ENCODE measurements around the gene CNTNAP2.

CNTNAP2 gene

DNA sequence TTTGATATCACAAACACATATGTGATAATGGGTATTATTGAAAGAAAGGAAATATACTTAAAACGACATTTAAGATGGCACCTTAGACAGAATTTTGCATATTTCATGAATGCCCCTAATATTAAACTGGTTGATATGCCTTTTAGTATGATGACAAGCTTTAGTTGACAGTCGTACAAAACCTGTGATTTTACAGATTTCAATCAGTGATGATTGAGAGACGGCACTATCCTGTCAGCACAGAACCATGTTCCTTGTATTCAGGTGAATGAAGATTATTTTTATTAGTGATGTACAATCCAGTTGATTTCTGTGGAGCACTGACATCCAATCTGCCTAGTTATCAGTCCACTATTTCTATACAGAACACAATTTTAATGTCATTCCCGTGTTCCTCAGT, 333.0 kb downstream of the CNTNAP2 start:
- no peak for DNase-seq

DNA sequence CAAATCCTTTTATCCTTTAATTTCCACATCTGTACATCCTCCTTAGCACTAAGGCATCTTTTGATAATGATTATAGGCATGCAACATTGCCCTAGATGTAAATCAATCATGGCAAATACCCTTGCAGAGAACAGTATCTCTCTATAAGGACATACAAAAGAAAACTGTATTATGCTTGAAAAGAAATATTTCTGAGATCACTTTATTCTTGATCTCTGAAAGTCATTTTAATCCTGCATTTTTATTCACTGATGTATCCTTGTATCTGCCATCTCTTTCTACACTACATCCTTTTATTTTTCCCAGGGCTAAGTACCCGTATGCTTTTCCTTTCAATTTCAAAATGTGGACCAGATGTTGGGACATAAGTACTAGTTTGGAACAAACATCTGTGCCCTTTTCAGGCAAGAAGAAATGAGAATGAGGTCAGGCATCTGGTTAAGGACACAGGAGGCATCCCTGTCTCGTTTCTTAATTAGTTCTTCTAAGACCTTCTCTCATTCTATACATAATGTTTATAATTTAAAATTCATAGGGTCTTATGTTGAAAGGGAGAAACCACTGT, 338.6 kb downstream of the CNTNAP2 start:
- no peak for DNase-seq

DNA sequence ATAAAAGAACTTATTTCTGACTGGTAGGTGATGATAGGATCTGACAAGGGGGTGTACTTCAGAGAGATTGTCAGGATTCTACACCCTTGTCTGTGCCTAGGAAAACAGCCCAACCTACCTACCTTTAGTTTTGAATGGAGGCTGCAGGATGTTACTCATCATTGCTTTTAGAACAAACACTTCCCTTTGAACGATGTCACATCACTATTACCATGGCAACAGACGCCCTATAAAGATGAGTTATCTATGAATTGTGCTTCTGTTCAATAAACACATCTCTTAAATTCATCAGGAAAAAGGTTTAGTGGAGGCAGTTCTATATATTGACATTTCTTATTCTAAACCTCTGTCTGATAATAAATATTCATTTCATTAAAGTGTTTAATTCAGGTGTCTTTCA, 362.4 kb downstream of the CNTNAP2 start:
- DNase-seq, result no peak

DNA sequence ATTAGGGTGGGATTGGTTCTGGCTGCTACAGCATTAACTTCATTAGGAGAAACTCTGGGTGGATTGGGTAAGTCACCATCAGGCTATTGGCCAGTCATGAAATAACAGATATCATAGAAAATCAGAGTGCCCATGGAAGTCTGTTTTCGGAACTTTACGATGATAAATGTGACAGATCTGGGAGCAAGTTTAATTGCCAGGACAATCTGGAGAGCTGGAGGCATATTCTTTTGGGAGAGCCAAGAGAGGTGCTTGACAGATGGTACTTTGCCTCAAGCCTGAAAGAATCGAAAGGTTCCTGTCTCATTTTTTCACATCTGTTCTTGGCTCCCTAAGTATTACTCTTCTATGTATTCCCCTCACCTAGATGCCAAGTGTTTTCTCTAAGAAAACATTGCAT, 369.9 kb downstream of the CNTNAP2 start:
- DNase-seq, result no peak

DNA sequence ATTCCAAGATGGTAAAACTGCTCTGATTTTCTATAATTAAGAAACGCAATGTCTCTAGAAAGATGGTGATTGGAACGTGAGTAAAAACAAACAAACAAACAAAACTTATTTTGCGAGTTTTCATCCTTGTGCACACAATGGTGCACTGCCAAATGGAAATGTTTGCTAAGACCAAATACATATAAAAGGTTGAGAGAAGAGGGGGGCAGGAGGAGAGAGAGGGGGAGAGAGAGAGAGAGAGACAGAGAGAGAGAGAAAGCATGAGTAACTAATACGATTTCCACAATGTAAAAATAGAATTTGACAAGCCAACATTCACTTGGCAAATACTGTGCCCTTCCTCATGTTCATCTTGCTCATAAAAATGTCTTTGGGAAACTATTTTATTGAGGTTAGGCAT, 375.4 kb downstream of the CNTNAP2 start:
- DNase-seq, result no peak

DNA sequence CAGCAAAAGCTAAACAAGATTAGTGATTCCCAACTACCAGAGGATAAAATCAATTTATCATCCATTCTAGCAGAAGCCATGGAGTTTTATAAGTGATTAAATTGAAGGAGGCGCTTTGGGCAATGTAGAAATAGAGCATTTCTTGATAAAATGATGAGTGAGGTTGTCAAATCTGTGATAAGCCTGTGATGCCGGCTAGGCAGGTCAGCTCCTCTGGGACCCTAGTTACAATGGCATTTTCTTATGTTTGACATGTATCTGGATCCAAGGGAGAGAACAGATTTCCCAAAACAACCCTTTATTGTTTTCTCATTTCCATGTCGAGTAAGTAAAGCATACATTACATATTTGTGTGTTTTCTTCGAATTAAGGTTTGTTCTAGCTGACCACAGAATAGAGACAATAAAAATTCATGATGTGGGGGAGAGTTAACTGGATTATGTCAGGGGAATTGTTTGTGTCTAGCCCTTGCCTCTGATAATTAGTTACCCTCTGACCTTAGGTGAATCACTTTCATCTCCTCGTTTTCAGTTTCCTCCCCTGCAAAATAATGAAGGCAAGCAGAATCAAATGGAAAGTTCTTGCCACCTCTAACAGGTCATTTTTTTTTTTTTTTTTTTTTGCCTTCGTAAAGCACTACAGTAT, 378.5 kb downstream of the CNTNAP2 start:
- no peak for DNase-seq

DNA sequence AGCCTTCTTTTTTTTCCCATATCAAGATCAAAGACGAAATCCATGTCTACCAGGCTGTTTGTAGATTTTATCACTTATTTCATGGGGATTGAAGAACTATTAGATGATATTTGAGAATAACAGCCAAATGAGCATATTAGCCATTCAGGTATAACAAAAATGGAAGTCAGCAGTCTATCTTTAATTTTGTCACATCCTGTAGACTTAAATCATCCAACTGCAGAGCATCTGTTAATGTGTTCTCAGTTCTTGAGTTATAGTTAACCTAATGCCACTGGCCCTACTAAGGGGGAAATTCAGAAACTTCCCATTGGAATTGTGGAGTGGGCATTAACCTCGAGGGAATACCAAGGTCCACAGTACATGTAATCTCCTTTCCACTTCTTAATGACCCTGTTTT, 380.1 kb downstream of the CNTNAP2 start:
- no peak for DNase-seq

DNA sequence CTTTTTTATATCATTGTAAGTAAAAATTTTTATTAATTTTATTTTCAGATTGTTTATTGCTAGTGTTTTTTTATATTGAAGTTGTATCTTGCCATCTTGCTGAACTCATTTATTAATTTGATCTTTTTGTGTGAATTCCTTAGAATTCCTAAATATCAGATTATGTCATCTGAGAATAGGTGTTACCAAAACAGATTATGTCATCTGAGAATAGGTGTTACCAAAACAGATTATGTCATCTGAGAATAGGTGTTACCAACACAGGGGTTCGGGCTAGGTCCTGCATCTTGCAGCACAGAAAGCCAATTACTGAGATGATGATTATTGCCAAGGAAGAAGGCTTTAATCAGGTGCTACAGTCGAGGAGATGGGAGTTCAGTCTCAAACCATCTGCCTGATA, 383.4 kb downstream of the CNTNAP2 start:
- no peak for DNase-seq

DNA sequence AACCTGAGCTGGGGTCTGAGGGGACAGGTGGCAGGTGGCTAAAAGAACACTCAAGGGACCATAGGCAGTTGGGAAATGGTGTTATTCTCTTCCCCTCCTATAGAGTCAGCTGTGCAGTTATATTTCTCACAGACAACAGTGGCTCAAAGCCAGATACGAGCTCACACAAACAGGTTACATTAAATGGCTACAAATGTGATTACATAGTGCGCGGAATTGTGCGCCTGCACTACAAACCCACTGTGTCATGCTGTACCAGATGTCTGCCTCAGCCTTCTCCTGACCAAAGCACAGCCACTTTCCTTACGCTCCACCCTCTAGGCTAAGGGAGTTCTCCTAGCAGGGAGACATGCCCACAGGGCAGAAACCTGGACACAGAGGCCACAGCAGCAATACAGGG, 387.2 kb downstream of the CNTNAP2 start:
- DNase-seq, result no peak

DNA sequence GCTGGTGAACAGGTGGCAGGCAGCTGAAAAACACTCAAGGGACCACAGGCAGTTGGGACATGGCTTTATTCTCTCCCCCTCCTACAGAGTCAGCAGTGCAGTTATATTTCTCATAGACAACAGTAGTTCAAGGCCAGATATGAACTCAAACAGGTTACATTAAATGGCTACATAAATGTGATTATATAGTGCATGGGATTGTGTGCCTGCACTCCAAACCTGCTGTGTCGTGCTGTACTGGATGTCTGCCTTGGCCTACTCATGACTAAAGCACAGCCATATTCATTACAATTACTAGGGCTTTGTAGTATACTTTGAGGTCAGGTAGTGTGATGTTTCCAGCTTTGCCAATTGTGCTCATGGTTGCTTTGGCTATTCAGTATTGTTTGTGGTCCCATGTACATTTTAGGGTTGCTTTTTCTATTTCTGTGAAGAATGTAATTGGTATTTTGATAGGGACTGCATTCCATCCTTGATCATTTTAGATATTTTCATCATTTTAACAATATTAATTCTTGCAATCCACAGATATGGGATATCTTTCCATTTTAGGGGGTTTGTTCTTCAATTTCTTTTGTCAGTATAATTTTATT, 393.6 kb downstream of the CNTNAP2 start:
- DNase-seq, result no peak

DNA sequence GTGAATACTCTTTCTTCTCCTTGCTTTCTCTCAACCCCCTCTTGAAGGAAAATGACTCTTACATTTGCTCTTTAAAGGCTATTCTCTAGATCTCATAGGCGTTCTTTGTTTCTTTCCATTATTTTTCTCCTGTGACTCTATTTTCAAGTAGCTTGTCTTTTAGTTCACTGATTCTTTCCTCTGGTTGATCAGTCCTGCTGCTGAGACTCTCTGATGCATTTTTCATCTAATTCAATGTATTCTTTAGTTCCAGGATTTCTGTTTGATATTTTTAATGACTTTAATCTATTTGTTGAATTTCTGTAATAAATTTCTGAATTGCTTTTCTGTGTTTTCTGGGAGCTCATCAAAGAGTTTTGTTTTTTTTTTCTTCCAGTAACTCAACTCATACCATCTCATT, 397.7 kb downstream of the CNTNAP2 start:
- no peak for DNase-seq

DNA sequence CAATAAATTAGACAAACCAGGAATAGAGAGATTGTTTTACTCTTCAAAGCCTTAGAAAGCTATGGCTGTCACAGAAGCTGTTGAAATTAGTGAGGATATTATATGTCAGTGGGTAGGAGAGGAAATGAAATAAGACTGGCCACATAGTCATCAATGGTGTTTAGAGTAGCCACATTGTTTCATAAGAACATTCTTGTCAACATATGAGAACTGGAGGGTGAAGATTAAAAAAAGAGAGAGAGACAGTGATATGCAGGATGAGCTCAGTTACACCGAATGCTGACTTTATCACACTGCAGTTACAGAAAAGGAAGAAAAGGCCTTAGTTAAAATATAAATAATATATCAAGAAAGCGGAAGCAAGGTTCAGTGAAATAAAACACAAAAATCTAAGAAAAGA, 412.0 kb downstream of the CNTNAP2 start:
- no peak for DNase-seq

DNA sequence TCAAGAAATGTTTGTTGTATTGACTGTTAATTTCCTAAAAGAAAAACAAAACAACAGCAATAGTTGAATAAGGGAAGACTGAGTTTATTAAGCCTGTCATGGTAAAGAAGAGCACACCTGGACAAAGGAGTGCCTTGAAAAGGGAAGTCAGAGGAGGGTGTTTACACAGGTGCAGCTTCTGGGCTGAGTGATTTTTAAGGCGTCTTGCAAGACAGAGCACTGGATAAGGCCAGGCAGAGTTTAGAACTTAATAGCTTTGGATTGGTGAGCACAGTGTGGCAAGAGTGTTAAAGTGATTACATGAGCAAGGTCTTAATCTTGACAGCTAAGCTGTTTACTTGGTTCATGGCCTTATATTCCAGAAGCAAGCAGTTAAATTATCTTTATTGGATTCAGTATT, 423.2 kb downstream of the CNTNAP2 start:
- no peak for DNase-seq

DNA sequence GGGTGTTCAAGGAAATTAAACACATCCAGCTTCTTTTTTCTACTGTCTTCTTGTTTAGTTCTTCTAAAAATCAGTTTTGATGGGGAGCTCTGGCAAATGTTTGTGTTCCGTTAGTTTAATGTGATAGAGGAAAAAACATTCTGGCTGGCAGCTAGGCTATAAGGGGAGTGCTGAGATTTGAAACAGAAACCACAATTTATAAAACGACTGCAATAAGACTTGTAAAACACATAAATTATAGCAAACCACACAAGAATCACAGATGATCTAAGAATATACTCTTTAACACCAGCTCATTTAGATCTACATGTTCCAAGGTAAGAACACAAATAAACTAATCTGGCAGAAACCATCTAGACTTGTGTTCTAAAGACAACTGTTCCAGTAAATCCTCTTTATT, 425.5 kb downstream of the CNTNAP2 start:
- DNase-seq, result no peak

DNA sequence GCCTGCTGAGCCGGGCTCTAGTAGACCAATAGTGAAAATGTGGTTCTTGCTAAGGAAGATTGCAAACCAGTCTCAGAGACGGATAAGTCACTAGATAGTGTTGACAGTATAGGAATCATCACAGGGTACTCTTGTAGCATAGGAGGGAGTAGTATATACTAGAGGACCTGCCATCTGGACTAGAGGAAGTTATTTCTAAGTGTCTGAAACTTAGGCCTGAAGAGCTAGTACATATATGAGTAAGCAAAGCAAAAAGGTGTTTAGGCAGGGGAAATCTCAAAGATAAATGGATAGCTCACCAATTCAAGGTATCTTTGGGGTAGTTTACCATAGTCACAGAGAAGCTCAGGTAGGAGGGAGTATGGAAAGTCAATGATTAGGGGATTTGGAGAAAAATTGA, 428.1 kb downstream of the CNTNAP2 start:
- no peak for DNase-seq

DNA sequence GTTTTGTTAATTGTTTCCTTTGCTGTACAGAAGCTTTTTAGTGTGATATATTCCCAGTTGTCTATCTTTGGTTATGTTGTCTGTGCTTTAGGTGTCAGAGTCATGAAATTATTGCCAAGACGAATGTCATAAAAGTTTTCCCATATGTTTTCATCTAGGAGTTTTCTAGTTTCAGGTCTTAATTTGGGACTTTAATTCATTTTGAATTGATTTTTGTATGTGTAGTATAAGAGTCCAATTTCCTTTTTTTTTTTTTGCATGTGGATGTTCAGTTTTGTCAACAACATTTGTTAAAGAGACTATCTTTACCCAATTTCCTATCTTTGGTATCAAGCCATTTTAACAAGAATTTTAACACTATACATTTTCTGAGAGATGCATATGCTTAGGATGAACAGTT, 432.2 kb downstream of the CNTNAP2 start:
- DNase-seq, result no peak

DNA sequence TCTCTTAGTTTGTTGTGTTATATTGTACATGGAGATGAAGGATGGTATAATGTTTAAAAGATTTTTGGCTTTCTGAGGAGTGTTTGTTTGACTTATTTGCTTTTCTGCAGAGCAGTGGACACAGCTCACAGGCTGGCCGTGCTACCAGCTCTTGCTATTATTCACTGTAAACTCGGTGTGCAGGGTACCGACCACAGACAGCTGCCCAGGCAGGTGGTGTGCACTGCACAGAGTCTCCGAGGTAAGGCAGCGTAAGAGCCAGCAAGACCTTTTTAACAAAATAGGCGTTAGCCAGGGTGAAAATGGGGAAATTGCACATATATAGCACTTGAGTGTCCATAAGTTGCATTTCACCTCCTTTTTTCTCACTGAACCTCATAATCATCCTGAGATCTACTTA, 438.0 kb downstream of the CNTNAP2 start:
- DNase-seq, result no peak

DNA sequence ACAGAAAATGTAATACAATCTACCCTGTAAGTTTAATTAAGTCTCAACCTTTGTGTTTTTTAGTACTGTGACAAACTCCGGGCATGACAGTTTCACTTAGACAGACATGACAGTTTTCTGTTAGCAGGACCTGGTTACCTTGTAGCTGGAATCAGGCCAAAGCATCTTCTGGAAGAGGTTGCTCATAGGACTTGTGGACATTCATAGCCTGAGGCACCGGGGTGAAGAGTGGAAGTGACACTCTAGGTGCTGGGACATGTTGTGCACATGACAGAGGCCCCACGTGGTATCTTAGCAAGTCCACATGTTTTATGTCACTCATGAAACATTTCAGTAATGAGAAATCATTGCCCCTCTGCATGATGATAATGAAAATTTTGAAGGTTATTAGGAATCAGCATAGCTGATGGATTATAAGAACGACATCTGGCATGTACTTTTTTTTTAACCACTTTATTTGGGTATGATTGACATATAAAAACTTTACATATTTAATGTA, 441.4 kb downstream of the CNTNAP2 start:
- no peak for DNase-seq

DNA sequence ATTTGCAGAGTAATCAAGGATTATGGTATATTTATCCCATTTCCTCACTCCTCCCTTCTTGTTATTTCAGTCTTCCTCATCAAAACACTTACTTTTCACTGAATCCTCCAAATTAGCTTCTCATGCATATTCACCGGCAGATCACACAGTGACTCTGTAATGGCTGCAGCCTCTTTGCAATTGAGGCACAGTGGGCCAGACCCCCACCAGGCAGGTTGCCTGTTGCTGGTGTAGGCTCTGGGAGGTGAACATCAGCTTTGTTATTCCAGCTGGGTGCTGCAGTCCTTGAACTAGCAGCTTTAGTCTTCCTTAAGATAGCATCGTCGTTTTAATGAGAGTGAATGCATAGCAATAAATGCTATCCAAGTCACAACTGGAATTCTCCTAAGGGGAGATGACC, 449.3 kb downstream of the CNTNAP2 start:
- no peak for DNase-seq

DNA sequence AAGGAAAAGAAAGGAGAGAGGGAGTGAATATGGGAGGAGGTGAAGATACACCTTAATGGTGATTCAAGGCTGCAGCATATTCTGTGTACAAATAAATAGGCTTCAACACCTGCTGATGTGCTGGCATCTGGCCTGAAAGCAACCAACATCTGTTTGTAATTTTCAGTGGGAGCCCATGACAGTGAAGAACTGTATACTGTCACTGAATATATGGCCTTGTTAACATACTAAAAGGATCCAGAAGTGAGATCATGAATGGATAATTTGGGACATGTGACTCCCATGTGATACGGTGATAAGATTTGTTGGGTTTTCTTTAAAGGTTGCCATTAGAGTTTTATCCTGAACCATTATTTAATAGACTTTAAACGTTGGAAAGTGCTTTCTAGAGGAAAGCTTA, 459.3 kb downstream of the CNTNAP2 start:
- no peak for DNase-seq

DNA sequence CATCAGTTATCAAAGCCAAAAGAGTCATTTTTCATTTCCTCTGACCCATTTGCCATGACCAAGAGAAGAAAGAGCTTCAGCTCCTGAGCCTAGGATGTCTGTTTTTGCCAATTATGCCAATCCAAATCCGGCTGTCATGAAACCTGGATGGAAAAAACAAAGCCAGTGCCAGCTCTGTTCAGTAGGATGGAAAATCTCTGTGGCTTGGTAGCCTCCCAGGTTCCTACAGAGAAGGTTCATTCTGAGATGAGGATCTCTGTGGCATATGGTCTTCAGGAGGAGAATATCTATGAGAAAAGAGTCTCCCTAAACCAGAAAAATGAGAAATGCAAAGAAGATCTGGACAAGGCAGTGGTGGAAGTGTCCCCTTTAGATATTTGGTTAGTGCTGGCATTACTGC, 475.4 kb downstream of the CNTNAP2 start:
- no peak for DNase-seq

DNA sequence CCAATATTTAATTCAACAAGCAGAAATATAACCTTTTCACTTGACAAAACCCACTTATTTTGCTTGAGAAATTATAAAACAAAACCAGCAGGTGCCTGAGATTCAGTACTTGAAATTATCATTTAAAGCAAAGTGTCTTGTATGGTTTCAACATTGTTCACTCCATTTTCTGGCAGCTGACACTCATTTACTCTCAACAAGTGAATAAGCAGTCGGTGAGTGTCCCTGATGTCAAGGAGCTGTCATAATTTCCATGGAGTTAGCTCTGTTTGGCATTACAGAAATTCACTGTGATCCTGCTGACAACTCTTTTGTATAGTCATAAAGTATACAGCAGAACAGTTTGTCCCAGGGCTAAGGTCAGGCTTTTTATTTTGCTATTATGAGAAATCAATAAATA, 490.0 kb downstream of the CNTNAP2 start:
- DNase-seq, result no peak

DNA sequence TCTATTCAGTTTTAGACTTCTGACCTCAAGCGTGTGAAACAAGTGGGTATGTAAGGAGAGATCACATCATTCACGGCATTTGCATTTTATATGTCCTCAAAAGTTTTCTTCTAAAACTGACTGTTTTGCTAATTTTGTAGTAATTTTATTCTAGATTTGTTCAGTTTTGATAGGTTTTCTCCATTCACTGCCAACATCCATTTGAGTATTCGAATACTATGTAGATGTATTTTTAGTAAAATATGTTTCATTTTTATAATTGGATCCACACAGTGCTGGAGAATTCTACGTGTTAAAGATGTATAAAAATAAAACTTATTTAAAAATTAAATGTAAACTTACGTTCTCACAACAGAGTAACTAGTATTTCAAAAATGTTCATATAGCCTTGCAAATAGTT, 503.0 kb downstream of the CNTNAP2 start:
- DNase-seq, result no peak

DNA sequence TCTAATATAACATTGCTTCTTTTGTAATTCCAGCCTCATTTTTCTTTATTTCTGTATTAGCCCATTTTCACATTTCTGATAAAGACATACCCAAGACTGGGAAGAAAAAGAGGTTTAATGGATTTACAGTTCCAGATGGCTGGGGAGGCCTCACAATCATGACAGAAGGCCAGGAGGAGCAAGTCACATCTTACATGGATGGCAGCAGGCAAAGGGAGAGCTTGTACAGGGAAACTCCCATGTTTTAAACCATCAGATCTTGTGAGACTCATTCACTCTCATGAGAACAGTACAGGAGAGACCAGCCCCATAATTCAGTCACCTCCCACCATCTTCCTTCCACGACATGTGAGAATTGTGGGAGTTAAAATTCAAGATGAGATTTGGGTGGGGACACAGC, 510.3 kb downstream of the CNTNAP2 start:
- no peak for DNase-seq

All from fibroblast of upper back skin (primary cell).